HepG2 (cell line): ENCODE results near the gene PITHD1. TPM values are rescaled to one million over a fixed set of nuclear protein-coding genes. Genes with fewer than 3 reads are reported as not detected.

Experiments
- ATF3 ChIP-seq: sonication (generic); formaldehyde crosslinking; IDR thresholded peaks from 2 replicates; pipeline ENCODE4 v1.4.0; 2020; ENCODE audit warnings: missing genetic modification reagents
- EZH2 ChIP-seq: conservative IDR thresholded peaks from 2 replicates; pipeline ENCODE4 v1.6.1; 2012; ENCODE audit warnings: mild to moderate bottlenecking, low read depth, low read length, moderate library complexity
- HMGXB3 ChIP-seq: sonication (generic); formaldehyde crosslinking; IDR thresholded peaks from 2 replicates; pipeline ENCODE4 v1.4.0; 2020; ENCODE audit warnings: missing genetic modification reagents, borderline replicate concordance
- KLF16 ChIP-seq, 2 experiments: sonication (generic) in 1 of 2; formaldehyde crosslinking in 1 of 2; IDR thresholded peaks; 2 replicates each; pipeline versions ENCODE4 v1.6.1 to v1.8.0; 2016 to 2023; ENCODE audit warnings: missing genetic modification reagents in 2 of 2, missing compliant biosample characterization in 1 of 2
- MIER2 ChIP-seq: IDR thresholded peaks from 2 replicates; pipeline ENCODE4 v1.6.1; 2016; ENCODE audit warnings: missing biosample characterization, missing genetic modification reagents
- MTA3 ChIP-seq: sonication (generic); formaldehyde crosslinking; IDR thresholded peaks from 2 replicates; pipeline ENCODE4 v1.4.0; 2020; ENCODE audit warnings: missing genetic modification reagents
- MXI1 ChIP-seq: IDR thresholded peaks from 3 replicates; pipeline ENCODE4 v1.6.1; 2012; ENCODE audit warnings: low read depth, low read length, inconsistent platforms, borderline replicate concordance
- NFIB ChIP-seq: sonication (generic); formaldehyde crosslinking; IDR thresholded peaks from 2 replicates; pipeline ENCODE4 v1.9.0; 2021; ENCODE audit warnings: missing genetic modification reagents, mild to moderate bottlenecking, borderline replicate concordance
- PPARG ChIP-seq: conservative IDR thresholded peaks from 2 replicates; pipeline ENCODE4 v1.6.1; 2016; ENCODE audit warnings: missing biosample characterization, missing genetic modification reagents
- SALL2 ChIP-seq: sonication (generic); formaldehyde crosslinking; IDR thresholded peaks from 2 replicates; pipeline ENCODE4 v1.8.1; 2023; ENCODE audit warnings: mild to moderate bottlenecking, missing genetic modification reagents, inconsistent platforms
- SP4 ChIP-seq: sonication (generic); formaldehyde crosslinking; IDR thresholded peaks from 2 replicates; pipeline ENCODE4 v1.8.1; 2023; ENCODE audit warnings: mild to moderate bottlenecking, missing genetic modification reagents
- THAP9 ChIP-seq: sonication (generic); formaldehyde crosslinking; IDR thresholded peaks from 2 replicates; pipeline ENCODE4; 2020; ENCODE audit warnings: missing genetic modification reagents, mild to moderate bottlenecking, borderline replicate concordance
- YY1 ChIP-seq: IDR thresholded peaks from 2 replicates; pipeline ENCODE4 v1.6.1; 2011; ENCODE audit warnings: low read length, low read depth, moderate library complexity, mild to moderate bottlenecking; ENCODE audit not compliant: insufficient read depth, insufficient replicate concordance
- ZC3H4 ChIP-seq: sonication (generic); formaldehyde crosslinking; IDR thresholded peaks from 2 replicates; pipeline ENCODE4 v1.4.0; 2020; ENCODE audit warnings: missing genetic modification reagents, borderline replicate concordance
- ZFP37 ChIP-seq: sonication (generic); formaldehyde crosslinking; IDR thresholded peaks from 2 replicates; pipeline ENCODE4 v1.4.0; 2020; ENCODE audit warnings: missing genetic modification reagents, borderline replicate concordance
- ZKSCAN8 ChIP-seq: IDR thresholded peaks from 2 replicates; pipeline ENCODE4 v1.6.1; 2016; ENCODE audit warnings: borderline replicate concordance, missing genetic modification reagents, missing compliant biosample characterization
- ZNF138 ChIP-seq: sonication (generic); formaldehyde crosslinking; IDR thresholded peaks from 2 replicates; pipeline ENCODE4 v1.5.0; 2020; ENCODE audit warnings: mild to moderate bottlenecking, low read depth, missing genetic modification reagents
- ZNF567 ChIP-seq: sonication (generic); formaldehyde crosslinking; IDR thresholded peaks from 2 replicates; pipeline ENCODE4 v1.8.1; 2023; ENCODE audit warnings: mild to moderate bottlenecking, missing genetic modification reagents, borderline replicate concordance
- ZSCAN5A ChIP-seq: sonication (generic); formaldehyde crosslinking; IDR thresholded peaks from 2 replicates; pipeline ENCODE4 v1.8.0; 2022; ENCODE audit warnings: mild to moderate bottlenecking, missing genetic modification reagents, borderline replicate concordance
- polyA plus RNA-seq, 8 experiments: library from polyadenylated mRNA; depleted of rRNA in 3 of 8; stranded (reverse) in 7 of 8; unstranded in 1 of 8; fragments of >200 nt; fragmentation: Illumina TruSeq in 4 of 8; extraction: Trizol in 4 of 8; gene quantifications; 2 replicates each; pipeline versions ENCODE4 v1.2.1 to v1.2.3, GENCODE V29; 2011 to 2016; ENCODE audit warnings: low read depth in 4 of 8, missing spikeins in 1 of 8, mixed read lengths in 1 of 8; ENCODE audit not compliant: insufficient read depth in 1 of 8
- total RNA-seq, 5 experiments: library from RNA; depleted of rRNA; stranded (reverse); fragments of >200 nt; fragmentation: Illumina TruSeq; extraction: Trizol; gene quantifications; 2 replicates each; pipeline ENCODE4 v1.2.3, GENCODE V29; 2016; ENCODE audit warnings: low read depth in 1 of 5

Gene PITHD1
- total and polyA plus RNA-seq, 2 of the 13 experiments (the other 11 are each of a cell fraction or from before 2014, with no cell fraction given), result 28.0 to 37.3 TPM

- TF ChIP-seq KLF16 (CRISPR knock-in tag; IDR thresholded peaks at IDR 0.05), result peak in 1 of 2 experiments; percentile 50; a peak in 2 of 4 replicates
- TF ChIP-seq SP4 (CRISPR knock-in tag), result peak; percentile 61
- TF ChIP-seq NFIB (CRISPR knock-in tag), result no peak
- 0 out of 2 replicates have a peak, but pooled peaks have one; percentile 36 for TF ChIP-seq PPARG (CRISPR knock-in tag)
- TF ChIP-seq YY1, result peak; percentile 70
- peak; percentile 76 for TF ChIP-seq SALL2 (CRISPR knock-in tag)
- TF ChIP-seq ZC3H4 (CRISPR knock-in tag), result no peak
- no peak for TF ChIP-seq EZH2
- TF ChIP-seq ZNF567 (CRISPR knock-in tag), result no peak
- TF ChIP-seq MTA3 (CRISPR knock-in tag), result no peak
- TF ChIP-seq ZSCAN5A (CRISPR knock-in tag), result no peak
- TF ChIP-seq ATF3 (CRISPR knock-in tag), result no peak
- TF ChIP-seq THAP9 (CRISPR knock-in tag), result 0 out of 2 replicates have a peak, but pooled peaks have one; percentile 34
- peak; percentile 70; the same call in 2 of the 3 replicates for TF ChIP-seq MXI1
- TF ChIP-seq ZKSCAN8 (CRISPR knock-in tag), result 0 out of 2 replicates have a peak, but pooled peaks have one; percentile 26
- TF ChIP-seq ZNF138 (CRISPR knock-in tag), result no peak
- TF ChIP-seq MIER2 (CRISPR knock-in tag), result no peak
- peak; percentile 65; the same call in 1 of the 2 replicates for TF ChIP-seq HMGXB3 (CRISPR knock-in tag)
- TF ChIP-seq ZFP37, result peak; percentile 75; the same call in 1 of the 2 replicates
These were observed at the start of gene PITHD1 (continued) for GRCh38 chr1:23777979-23778814.
